ENCODE measurements around the gene TMEM232.

Gene TMEM232

DNA sequence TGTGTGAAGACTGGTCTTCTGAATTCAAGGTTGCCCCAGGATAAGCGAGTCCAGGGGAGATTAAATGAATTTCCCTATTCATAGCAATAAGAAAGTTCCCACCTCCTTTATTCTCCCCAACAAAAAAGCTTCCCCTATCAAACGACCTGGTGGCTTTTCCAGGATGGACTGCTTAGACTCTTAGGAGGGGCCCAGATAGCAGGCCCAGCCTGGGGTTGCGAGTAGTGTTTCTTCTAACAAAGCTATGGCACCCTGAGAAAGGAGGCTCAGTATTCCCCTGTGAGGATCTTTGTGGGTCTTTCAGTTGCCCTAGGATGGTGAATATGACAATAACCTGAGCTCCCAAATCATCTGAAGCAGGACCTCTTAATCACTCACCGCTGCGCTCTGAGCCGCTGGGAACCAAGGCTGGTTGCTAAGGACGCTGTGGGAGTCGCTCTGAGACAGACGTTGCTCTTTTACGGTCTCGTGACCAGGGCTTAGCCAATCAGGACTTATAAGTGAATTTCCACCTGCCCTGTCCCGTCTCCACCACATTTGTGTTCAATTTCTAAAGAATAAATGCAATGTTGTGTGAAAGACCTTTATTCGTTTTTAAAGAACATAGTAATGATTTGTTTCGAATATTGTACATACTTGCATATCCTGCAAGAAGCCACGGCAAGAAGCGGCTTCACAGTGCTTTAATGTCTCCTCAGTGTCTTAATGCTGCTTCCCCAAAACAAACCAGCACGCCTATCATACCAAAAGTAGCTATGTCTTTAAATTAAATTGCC, at the start of gene TMEM232:
Gene TMEM232 (minus strand): TSS at position 423 of the 776 bp plus-strand sequence. CDS start 59,319 bp downstream, outside the sequence.
- Histone ChIP-seq H3K27me3 (ENCODE audit: control insufficient read depth, insufficient read depth, low read length) (no peaks in the 10 kb centered on the region), H3K9ac (ENCODE audit: low read length) (no peak within 1 kb of the TSS), H3K4me1 (ENCODE audit: control insufficient read depth, insufficient read depth, low read length) (no peaks in the 10 kb centered on the region), H3K27ac (ENCODE audit: low read depth, low read length) (no peak within 1 kb of the TSS), H3K4me3 (ENCODE audit: low read length) (peak within 1 kb of the TSS; percentile 38), H3K36me3 (ENCODE audit: control insufficient read depth, insufficient read depth, low read length) (no peaks in the 10 kb centered on the region)

DNA sequence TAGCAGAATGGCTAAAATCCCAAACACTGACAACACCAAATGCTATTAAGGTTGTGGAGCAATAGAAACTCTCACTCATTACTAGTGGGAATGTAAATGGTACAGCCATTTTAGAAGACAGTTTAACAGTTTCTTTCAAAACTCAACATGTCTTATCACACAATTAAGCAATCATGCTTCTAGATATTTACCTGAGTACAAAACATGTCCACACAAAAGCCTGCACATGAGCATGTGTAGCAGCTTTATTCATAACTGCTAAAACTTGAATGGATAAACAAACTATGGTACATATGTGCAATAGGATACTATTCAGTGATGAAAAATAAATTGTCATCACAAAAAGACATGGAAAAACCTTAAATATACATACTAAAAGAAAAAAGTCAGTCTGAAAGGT, 43.8 kb upstream of the TMEM232 start:
- Histone ChIP-seq H3K4me1 (ENCODE audit: control insufficient read depth, insufficient read depth, low read length) (no peaks in the 10 kb centered on the region), H3K9ac (ENCODE audit: low read length) (no peak overlapping the region), H3K36me3 (ENCODE audit: control insufficient read depth, insufficient read depth, low read length) (no peaks in the 10 kb centered on the region), H3K27ac (ENCODE audit: low read depth, low read length) (no peak overlapping the region), H3K27me3 (ENCODE audit: control insufficient read depth, insufficient read depth, low read length) (no peaks in the 10 kb centered on the region), H3K4me3 (ENCODE audit: low read length) (no peak overlapping the region)

DNA sequence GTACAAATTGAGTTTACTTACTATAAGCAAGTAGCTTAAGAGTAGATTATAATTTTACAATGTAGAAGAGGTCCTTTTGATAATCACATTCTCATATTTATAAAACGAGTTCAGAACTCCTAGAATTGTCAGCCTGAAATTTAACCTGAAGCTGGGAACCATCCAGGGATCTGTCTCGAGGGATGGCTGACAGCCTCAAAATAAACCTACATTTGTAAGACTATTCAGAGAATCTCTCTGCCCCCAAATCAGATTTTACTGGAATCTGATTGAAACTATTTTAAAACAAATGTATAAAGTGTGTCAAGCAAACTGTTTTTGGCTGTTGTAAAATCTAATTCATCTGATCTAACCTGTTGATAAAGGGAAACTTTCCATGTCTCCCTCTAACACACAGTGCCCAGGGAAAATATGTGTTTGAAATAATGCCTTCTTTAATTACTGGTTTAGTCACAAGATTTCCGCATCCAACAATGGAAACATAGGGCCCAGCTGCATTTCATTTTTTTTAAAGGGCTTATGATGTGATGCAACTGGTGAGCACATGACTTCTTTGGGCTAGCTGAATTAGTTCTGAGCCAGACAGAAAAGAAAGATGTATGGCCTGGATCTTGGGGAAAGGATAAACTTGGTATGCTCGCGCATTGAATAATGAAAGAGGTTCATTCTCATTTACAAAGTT, 42.7 kb upstream of the TMEM232 start:
- H3K27me3 ChIP-seq (ENCODE audit: control insufficient read depth, insufficient read depth, low read length), result no peaks in the 10 kb centered on the region
- no peak overlapping the region for H3K4me3 ChIP-seq (ENCODE audit: low read length)
- H3K27ac ChIP-seq (ENCODE audit: low read depth, low read length), result no peak overlapping the region
- H3K9ac ChIP-seq (ENCODE audit: low read length), result no peak overlapping the region
- no peaks in the 10 kb centered on the region for H3K36me3 ChIP-seq (ENCODE audit: control insufficient read depth, insufficient read depth, low read length)
- no peaks in the 10 kb centered on the region for H3K4me1 ChIP-seq (ENCODE audit: control insufficient read depth, insufficient read depth, low read length)

DNA sequence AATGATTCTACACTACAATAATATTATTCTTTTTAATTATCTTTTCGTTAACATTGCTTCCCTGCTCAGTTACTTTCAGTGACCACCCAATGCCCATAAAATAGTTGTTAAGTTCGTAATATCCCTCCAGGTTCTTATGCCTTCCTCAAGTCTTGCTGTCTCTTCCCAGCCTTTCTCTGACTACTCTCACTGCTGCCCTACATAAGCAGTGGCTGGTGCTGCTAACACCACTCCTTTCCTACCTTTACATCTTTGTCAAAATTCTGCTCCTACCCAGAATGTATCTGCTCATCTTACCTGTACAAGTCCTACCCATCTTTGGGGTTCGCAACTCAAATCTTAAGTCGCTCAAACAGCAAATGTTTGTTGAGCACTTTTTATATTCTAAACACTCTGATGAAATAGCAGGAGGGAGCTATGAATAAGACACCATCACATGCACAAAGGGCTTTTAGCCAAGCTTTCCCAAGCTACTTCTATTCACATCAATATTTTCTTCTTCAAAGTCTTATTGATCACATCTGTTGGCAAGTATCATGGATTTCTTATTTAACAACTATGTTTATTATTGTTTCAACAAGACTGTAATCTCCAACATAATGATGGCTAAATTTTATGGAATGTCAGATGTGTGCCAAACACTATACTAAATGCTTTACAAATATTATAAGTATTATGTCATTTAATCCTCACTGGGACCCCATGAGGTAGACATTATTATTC, 41.8 kb upstream of the TMEM232 start:
- no peak overlapping the region for H3K4me3 ChIP-seq (ENCODE audit: low read length)
- no peak overlapping the region for H3K27ac ChIP-seq (ENCODE audit: low read depth, low read length)
- no peaks in the 10 kb centered on the region for H3K4me1 ChIP-seq (ENCODE audit: control insufficient read depth, insufficient read depth, low read length)
- no peaks in the 10 kb centered on the region for H3K36me3 ChIP-seq (ENCODE audit: control insufficient read depth, insufficient read depth, low read length)
- no peak overlapping the region for H3K9ac ChIP-seq (ENCODE audit: low read length)
- no peaks in the 10 kb centered on the region for H3K27me3 ChIP-seq (ENCODE audit: control insufficient read depth, insufficient read depth, low read length)

DNA sequence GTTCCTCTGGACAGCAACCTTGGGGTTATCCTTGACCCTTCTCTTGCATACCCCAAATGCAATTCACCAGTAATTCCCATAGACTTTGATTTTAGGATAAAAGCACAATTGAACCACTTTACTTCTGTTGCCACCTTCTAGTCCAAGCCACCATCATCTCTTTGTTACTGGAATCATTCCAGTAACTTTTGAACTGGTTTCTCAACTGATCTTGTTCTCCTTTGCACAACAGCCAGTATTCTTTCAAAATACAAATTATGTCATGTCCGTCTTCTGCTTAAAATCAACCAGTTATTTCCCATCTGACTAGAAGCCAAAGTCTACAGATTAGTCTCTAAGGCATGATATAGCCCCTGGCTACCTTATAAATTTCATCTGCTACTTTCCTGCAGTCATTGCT, 33.7 kb upstream of the TMEM232 start:
- H3K36me3 ChIP-seq (ENCODE audit: control insufficient read depth, insufficient read depth, low read length), result peaks cover 17% of the 10 kb centered on the region
- H3K9ac ChIP-seq (ENCODE audit: low read length), result no peak overlapping the region
- no peak overlapping the region for H3K27ac ChIP-seq (ENCODE audit: low read depth, low read length)

DNA sequence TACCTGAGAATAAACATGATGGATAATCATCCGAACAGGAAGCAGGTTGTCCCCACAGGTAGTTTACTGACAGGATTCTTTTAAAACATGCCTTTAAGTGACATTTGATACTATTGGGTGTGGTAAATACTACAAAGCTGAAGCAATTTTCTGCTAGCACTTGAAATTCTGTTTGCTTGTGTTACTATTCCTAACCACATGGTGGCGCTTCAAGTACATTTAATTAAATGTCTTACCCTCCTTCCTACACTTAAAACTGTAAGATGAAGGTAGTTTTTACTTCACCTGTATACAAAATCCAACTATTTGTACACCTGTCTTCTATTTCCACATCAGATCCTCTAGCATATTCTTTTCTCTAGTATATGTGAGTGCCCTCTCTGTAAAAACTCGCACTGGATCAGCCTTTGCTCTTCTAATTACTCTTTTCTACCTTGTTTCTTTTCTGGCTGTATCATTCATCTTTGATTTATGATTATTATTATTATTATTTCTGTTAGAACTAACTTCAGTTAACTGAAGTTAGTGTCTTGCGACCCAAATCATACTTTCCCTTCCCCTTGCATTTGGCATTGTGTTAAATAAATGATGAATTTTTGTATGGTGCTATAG, 30.8 kb upstream of the TMEM232 start:
- Histone ChIP-seq H3K4me1 (ENCODE audit: control insufficient read depth, insufficient read depth, low read length) (no peaks in the 10 kb centered on the region), H3K27me3 (ENCODE audit: control insufficient read depth, insufficient read depth, low read length) (no peaks in the 10 kb centered on the region), H3K27ac (ENCODE audit: low read depth, low read length) (no peak overlapping the region), H3K4me3 (ENCODE audit: low read length) (no peak overlapping the region), H3K36me3 (ENCODE audit: control insufficient read depth, insufficient read depth, low read length) (peaks cover 17% of the 10 kb centered on the region), H3K9ac (ENCODE audit: low read length) (no peak overlapping the region)

More for the DNA sequence above, 33.7 kb upstream of the TMEM232 start:
- Histone ChIP-seq H3K27me3 (ENCODE audit: control insufficient read depth, insufficient read depth, low read length) (no peaks in the 10 kb centered on the region), H3K4me3 (ENCODE audit: low read length) (no peak overlapping the region), H3K4me1 (ENCODE audit: control insufficient read depth, insufficient read depth, low read length) (no peaks in the 10 kb centered on the region)

DNA sequence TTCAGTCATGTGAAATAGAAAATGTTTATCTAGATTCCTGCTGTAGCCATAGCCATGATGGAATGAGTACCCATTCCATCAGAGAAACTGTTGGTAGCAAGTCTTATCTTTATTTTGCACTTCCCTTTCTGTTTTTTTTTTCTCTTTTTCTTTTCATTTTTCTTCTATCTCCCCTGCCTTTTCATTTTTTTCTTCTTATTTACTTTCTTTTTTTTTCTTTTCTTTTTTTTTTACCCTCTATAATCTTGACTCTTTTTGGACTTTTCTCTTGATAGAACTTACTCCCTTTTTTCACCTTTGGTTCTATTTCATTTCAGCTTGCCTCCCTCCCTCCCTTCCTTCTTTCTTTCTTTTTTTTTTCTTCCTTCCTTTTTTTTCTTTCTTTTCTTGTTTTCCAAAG, 27.7 kb upstream of the TMEM232 start:
- no peak overlapping the region for H3K9ac ChIP-seq (ENCODE audit: low read length)
- no peaks in the 10 kb centered on the region for H3K4me1 ChIP-seq (ENCODE audit: control insufficient read depth, insufficient read depth, low read length)
- peaks cover 1% of the 10 kb centered on the region for H3K36me3 ChIP-seq (ENCODE audit: control insufficient read depth, insufficient read depth, low read length)
- no peak overlapping the region for H3K4me3 ChIP-seq (ENCODE audit: low read length)
- H3K27me3 ChIP-seq (ENCODE audit: control insufficient read depth, insufficient read depth, low read length), result no peaks in the 10 kb centered on the region
- H3K27ac ChIP-seq (ENCODE audit: low read depth, low read length), result no peak overlapping the region

DNA sequence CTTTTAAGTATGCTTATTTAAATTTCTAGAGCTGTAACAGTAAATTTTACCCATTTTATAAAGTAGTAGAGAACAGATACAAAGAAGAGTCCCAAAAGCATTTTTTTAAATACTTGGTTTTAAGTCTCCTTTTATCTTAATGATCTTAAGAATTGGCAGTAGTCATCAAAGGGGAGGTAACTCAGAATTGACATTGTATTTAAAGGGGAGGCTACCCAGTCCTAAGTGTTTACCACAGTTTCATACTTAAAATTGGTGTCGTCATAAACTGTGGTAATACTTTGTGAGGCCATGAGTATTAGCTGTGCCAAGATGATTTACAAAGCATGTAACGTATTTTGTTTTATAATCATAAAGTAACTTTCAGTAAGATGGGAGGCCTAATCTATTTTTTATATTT, 27.1 kb upstream of the TMEM232 start:
- no peak overlapping the region for H3K27ac ChIP-seq (ENCODE audit: low read depth, low read length)
- H3K4me3 ChIP-seq (ENCODE audit: low read length), result no peak overlapping the region
- no peak overlapping the region for H3K9ac ChIP-seq (ENCODE audit: low read length)
- H3K4me1 ChIP-seq (ENCODE audit: control insufficient read depth, insufficient read depth, low read length), result no peaks in the 10 kb centered on the region
- H3K36me3 ChIP-seq (ENCODE audit: control insufficient read depth, insufficient read depth, low read length), result no peaks in the 10 kb centered on the region
- H3K27me3 ChIP-seq (ENCODE audit: control insufficient read depth, insufficient read depth, low read length), result no peaks in the 10 kb centered on the region

DNA sequence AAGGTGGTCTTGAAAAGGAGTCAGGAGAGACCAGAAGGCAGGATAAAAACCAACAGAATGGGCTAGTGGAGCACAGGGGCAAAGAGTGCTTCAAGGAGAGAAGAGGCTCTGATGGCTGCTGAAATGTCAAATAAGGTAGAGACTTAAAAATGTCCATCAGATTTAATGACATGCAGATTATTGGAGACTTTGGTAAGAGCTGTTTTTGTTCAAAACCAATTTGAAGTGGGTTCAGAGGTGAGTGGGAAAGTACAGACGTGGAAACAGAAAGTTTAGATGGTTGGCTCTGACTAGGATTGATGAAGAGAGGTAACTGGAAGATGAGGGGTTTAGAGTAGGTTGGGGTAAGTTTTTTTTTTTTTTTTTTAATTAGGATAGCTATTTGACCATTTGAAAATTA, 26.5 kb upstream of the TMEM232 start:
- peaks cover 3% of the 10 kb centered on the region for H3K36me3 ChIP-seq (ENCODE audit: control insufficient read depth, insufficient read depth, low read length)
- no peak overlapping the region for H3K4me3 ChIP-seq (ENCODE audit: low read length)
- no peaks in the 10 kb centered on the region for H3K27me3 ChIP-seq (ENCODE audit: control insufficient read depth, insufficient read depth, low read length)
- H3K4me1 ChIP-seq (ENCODE audit: control insufficient read depth, insufficient read depth, low read length), result no peaks in the 10 kb centered on the region
- H3K9ac ChIP-seq (ENCODE audit: low read length), result no peak overlapping the region
- H3K27ac ChIP-seq (ENCODE audit: low read depth, low read length), result no peak overlapping the region

DNA sequence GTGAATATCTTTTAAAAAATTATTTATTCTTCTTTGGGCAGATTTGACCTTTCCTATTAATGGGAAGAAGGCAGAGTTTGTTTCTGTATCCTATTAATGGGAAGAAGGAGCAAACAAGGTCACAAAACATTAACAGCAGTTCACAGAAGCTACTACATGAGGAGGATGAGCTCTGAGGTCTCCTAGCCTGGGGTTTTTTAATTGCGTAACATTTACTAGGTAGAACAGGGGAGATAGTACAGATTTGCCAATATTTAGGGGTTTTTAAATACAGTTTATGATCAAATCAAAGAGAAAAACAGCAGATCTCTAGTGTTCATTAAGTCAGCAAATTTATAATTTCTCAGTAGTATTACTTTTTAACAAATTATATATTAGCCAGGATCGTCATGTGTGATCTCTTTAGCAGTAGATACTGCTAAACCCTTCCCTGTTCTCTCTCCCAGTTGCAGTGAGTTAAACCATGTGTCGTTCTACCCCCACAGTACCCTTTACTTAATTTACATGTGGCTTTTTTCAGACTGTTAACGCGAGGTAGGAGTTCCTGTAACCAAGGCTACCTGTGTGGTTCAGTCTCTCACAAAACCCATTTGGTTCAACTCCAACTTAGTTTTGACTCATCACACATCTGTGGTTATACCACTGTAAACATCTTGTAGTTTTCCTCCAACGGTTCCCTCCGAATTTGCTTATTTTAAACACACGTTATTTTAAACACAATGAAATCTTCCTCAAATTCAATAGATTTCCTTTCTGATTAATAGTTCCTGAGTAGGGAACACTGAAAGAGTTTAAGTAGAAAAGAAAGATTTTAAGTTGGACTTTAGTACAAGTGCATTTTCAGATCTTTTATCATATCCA, 25.7 kb upstream of the TMEM232 start:
- H3K27me3 ChIP-seq (ENCODE audit: control insufficient read depth, insufficient read depth, low read length), result no peaks in the 10 kb centered on the region
- H3K9ac ChIP-seq (ENCODE audit: low read length), result no peak overlapping the region
- peaks cover 3% of the 10 kb centered on the region for H3K36me3 ChIP-seq (ENCODE audit: control insufficient read depth, insufficient read depth, low read length)
- H3K27ac ChIP-seq (ENCODE audit: low read depth, low read length), result no peak overlapping the region
- no peaks in the 10 kb centered on the region for H3K4me1 ChIP-seq (ENCODE audit: control insufficient read depth, insufficient read depth, low read length)
- H3K4me3 ChIP-seq (ENCODE audit: low read length), result no peak overlapping the region

DNA sequence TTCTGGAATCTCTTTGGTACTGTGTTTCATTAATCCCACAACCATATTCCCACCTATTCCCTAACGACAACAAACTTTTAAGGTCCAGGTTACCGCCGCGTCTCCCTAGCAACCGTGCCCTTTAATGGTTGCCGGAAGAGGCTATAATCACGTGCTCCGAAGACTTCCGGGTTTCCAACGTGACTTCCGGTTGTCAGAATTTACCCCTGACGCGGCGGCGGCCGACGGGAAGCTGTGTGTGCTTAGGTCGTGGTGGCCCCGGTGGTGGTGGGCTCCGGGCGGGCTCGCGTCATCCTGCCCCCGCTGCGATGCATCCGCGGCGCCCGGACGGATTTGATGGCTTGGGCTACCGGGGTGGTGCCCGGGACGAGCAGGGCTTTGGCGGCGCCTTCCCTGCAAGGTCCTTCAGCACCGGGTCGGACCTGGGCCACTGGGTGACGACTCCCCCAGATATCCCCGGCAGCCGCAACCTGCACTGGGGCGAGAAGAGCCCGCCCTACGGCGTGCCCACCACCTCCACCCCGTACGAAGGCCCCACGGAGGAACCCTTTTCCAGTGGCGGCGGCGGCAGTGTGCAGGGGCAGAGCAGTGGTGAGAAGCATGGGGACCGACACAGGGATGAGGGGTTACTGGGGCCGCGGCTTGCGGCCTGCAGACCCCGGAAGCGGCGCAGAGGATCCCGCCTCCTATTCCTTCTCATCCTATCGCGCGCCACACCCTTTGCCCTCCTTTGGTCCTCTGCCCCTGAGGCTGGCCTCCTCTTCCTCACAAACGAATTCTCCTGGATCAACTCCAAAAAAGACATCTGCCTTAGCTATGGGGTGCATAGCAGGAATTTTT, 12.6 kb upstream of the TMEM232 start, which contains the start of gene SLC25A46:
Gene SLC25A46 (plus strand): TSS at position 196 of the 840 bp plus-strand sequence. CDS start 113 bp downstream, at position 309.
- no peaks in the 10 kb centered on the region for H3K27me3 ChIP-seq (ENCODE audit: control insufficient read depth, insufficient read depth, low read length)
- H3K9ac ChIP-seq (ENCODE audit: low read length), result peak within 1 kb of the TSS; percentile 60
- H3K4me1 ChIP-seq (ENCODE audit: control insufficient read depth, insufficient read depth, low read length), result peaks cover 2% of the 10 kb centered on the region
- peaks cover under 1% of the 10 kb centered on the region for H3K36me3 ChIP-seq (ENCODE audit: control insufficient read depth, insufficient read depth, low read length)
- peak within 1 kb of the TSS; percentile 93 for H3K4me3 ChIP-seq (ENCODE audit: low read length)
- peak within 1 kb of the TSS; percentile 85 for H3K27ac ChIP-seq (ENCODE audit: low read depth, low read length)

All from rectal smooth muscle tissue (tissue), 1 donor.